Fibroblast of the conjunctiva (primary cell): Measurements from ENCODE around the gene PJVK.

Experiments used
- DNase-seq: peaks from one replicate; pipeline ENCODE4 v3.0.0-alpha.2; 2010; ENCODE audit warnings: low read depth

PJVK gene

DNA sequence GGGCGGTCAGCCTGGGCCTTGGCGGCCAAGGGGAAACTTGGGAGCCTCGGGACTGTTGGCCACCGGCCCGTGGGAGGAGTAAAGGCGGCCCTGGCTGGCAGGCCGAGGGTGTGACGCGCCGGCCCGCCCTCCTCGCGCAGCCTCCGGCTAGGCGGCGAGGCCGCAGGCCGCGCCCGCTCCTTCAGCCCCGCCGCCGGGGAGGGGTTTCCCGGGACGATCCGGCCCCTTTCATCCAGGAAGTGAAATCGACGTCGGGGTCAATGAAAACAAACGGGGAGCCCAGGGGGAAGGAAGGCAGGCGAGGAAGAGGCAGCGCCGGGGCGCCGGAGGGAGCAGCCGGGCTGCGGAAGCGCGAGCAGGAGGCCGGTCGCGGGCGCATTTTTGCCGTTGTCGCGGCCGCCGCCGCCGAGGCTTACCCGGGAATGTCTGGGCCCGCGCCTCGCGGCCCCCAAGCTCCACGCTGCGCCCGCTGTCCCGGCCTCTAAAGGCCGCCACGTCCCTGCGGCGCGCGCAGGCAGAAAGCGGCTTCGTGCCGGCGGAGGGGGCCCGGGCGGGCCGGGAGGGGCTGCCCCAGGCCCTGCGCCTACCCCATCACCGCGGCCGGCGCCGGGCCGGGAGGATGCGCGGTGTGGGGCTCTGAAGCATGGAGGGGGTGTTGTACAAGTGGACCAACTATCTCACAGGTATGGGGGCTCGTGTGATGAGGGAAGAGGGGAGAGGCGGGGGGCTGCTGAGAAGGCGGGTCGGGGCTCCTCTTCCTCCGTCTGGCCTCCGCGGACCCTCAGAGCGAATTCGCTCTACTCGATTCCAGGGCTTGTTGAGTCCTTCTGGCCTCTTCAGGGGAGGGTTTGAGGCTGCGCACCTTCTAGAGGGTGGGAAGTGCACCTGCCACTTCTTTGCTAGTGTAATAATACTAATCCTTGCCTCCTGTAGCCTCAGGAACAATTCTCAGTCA, 29.3 kb downstream of the PJVK start, which contains the start of gene PLEKHA3:
PLEKHA3 (plus strand) TSS at position 231 of the 955 bp plus-strand sequence; CDS start at position 644, 413 bp downstream.
- DNase-seq: peak; percentile 95

DNA sequence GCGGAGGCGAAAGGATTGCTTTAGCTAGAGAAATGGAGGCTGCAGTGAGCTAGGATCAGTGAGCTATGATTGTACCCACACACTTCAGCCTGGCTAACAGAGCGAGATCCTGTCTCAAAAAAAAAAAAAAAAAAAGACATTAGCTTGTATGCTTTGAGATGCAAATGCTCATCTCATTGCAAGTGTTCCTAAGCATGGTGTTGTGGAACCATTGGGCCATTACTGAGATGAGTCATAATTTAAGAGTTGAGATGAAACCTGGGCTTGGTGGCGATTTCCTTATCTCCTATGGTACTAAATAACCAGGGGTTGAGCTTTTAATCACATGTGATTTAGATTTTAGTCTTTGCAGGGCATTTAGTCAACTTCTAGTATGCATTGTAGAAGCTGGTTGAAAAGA, 31.3 kb downstream of the PJVK start:
- no peak for DNase-seq

DNA sequence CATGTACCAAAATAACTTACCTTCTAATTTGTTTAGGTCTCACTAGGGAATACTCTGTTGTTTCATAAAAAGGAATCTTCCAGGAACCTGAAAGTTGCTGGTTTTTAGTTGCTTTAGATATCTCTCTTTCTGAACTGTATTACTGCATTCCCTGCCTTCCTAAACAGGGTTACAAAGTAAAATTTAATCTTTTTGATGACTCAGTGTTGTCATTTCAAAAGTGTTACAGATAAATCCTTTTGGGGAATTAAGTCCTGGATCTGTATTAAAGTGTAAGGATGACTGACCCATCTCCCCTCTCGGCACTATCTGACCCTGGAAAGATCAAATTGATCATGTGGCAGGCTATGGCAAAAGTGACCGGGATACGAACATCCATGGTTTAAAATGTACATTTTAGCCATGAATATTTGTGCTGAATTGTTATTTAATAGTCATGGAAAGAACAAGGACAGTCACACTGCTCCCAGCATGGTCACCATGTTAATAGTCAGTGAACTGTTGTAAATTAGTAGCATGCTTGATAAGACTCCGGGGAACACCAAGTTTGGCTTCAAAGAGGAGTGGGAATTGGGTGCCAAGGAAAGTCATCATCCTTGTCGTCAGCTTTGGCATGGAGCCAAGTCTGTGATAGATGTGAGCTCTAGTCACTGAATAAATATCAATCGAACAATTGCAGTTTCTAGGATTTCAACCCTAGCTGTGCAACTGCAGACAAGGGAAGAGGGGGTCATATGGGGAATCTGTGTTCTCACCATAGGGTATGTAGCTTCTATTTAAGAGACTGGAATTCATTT, 33.3 kb downstream of the PJVK start:
- no peak for DNase-seq

DNA sequence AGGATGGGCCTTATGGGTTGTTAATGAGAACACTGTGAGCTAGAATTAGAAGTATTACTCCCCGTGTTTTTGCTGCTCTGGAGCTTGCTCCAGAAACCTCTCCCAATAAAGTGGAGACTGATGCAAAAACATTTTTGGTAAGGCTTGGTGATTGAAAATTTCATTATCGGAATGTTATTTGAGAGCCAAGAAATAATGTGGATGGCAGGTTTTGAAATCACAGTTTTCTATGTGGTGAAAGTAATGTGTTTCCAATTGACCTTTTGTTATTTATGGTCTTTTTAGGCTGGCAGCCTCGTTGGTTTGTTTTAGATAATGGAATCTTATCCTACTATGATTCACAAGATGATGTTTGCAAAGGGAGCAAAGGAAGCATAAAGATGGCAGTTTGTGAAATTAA, 34.2 kb downstream of the PJVK start:
- DNase-seq: no peak

DNA sequence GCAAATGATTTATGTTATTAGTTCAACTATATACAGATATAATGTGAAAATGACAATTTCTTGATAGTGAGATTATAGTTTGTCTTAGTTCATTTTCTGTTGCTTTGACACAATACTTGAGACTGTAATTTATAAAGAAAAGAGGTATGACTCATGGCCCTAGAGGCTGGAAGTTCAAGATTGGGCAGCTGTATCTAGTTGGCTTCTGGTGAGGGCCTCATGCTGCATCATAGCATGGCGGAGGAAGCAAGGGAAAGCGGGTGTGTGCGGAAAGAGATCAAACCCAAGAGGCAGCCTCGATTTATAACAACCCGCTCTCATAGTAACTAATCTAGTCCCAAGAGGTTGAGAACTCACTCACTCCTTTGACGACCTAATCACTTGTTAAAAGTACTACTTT, 40.4 kb downstream of the PJVK start:
- DNase-seq: no peak

DNA sequence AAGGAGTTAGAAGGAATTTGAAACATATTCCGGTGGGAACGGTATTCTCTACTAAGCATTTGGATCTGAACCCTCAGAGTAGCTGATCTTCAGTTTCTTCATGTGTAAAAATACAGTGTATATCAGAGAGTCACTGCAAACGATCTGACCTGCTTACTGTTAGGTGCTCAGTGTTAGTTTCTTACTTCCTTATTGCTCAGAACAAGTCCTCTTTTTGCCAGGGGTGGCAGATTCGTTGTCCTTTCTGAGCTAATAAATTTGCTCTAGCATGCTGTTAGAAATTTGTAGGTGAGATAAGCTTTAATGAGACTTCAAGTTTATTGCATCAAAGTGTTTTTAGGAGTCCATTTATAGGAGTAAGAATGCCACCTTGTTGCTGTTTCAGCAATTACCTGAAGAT, 44.9 kb downstream of the PJVK start:
- no peak for DNase-seq

DNA sequence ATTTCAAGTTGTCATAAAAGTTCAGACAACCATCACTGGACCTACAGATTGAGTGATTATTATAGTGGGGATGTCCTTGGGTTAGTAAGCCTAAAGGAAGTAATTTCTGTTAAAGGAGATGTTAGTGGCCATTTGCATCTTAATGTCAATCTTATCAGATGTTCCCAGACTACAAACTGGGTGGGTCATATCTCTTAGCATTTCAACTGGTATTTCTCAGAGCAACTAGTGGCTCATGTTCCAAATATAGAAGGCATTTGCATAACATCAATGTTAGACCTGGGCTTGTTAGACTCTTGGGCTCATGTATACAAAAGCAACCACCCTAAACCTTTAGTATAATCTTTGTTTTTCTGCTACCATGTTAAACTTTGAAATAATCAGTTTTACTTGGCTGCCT, 47.0 kb downstream of the PJVK start:
- DNase-seq: no peak

DNA sequence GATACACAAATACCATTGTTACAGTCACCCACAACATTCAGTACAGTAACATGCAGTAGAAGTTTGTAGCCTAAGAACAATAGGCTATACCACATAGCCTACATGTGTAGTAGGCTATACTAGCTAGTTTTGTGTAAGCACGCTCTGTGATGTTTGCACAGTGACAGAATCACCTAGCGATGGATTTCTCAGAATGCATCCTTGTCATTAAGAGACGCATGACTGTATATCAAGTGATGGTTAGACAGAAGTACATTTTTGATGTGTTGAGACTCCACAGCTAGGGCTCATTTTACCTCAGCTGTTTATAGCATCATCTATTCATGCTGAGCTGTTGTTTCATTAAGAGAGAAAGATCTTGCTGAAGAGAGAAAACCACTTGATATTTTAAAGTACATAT, 48.5 kb downstream of the PJVK start:
- DNase-seq: no peak

DNA sequence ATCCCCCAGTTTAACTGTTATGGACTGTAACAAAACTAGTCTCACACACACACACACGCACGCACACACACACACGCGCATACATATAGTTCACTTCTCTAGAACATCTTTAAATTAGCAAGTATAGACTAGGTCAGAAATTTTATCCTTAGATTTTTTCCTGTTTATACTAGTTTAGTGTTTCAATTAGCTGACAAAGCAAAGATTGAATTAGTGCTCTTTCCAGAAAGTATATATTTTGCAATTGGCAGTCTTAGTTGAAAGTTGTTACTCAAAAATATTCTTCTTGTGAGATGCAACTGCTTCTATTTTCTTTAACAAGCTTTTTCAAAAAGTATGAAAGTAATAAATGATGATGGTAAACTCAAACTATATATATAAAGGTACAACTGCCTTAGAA, 51.6 kb downstream of the PJVK start:
- no peak for DNase-seq

DNA sequence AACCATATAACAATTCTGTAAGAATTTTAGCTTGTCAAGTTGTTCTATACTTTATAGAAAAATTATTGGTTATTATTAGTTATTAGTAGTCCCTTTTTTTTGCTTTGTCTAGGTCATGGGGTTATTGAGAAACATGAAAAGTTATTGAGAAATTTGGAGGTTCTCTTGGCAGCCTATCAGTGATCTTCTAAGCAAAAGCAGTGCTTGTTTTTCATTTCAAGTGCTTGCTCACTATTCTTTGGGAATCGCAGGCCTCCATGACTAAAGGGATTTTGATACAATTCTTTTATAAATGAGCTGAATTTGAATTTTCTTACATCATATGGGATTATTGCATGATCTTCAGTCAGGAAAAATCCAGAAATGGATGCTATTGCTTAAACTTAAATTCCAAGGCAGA, 54.9 kb downstream of the PJVK start:
- DNase-seq: no peak

DNA sequence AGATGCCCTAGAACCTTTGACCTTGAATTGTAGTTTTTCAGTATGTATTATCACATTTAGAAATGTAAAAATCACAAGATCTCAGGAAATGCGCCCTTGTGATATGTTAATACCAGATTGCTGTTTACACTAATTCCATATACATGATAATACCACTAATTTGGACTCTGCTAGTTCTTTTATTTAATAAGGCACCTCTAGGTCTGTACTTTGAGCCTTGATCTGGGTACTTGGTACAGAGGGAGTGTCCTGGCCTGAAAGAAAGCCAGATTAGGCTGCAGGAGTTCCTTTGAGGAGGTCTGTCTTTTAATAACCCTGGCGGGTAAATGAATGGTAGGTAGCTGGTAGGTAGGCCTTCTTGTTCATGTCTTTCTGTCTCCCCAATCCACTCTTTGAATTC, 55.3 kb downstream of the PJVK start:
- no peak for DNase-seq

DNA sequence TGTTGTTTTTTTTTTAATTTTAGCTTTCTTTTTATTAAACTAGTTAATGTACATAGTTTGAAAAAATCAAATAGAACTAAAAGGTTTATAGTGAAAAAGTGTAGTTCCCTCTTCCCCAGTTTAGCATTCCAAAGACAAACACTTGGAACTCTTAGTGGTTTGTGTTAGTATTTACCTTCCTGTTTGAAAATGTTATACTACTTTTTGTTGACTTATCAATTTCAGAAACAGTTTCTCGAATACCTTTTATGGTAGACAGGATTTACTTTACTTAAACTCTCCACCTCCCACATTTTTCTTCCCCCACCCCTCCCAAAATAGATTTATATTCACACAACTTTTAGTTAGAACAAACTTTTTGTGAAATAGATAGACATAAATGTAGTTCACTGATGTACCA, 55.8 kb downstream of the PJVK start:
- no peak for DNase-seq

DNA sequence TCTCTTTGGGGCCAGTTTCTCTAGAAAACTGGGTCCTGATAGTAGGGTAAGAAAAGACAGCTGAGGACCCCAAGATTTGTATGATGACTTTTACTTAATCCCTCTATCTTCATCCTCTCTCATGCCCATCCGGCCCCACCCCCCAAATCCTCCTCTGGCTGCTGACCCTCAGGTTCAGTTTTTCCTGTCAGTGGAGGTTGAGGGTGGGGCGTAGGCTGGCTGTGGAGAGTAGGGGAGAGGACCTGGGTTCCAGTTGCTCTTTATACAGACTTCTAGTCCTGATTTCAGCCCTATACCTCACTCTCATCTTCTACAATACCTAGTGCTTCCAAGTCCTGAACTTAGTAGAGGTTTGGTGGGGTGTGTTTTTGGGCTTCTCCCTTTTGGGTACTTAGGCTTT, 57.5 kb downstream of the PJVK start:
- no peak for DNase-seq

DNA sequence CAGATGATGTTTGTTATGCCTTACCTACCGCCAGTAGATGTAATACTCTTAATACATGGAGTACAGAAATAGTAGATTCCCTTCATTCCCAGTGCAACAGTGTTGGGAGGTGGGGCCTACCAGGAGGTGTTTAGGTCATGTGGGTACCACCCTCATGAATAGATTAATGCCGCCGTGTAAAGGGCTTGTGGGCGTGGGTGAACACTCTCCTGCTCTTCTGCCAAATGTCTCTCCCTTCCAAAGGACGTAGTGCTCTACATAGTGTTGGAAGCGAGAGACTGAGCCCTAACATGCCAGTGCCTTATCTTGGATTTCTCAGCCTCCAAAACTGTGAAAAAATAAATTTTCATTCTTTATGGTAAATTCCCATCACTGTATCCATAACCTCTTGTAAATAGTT, 59.2 kb downstream of the PJVK start:
- DNase-seq: no peak
